NCI-H1436 (cell line): ENCODE results near the gene RNF112.
"Not testable (repeated sequence)": the region's sequence is repeated elsewhere in the genome, so short reads cannot be mapped to it uniquely, and the experiment has no call there.

Experiments used
- DNase-seq: peaks from one replicate; lab custom pipeline; 2025; lab: John Stamatoyannopoulos, UW

RNF112 gene

GRCh38 chr17:19414396-19415280, 3.6 kb downstream of the RNF112 start:
- no peak for DNase-seq

GRCh38 chr17:19415311-19415710, 4.3 kb downstream of the RNF112 start:
- DNase-seq = no peak

GRCh38 chr17:19415806-19416775, 5.1 kb downstream of the RNF112 start:
- no peak for DNase-seq

- no peak for DNase-seq
Measured at GRCh38 chr17:19417611-19418010, 6.6 kb downstream of the RNF112 start.

GRCh38 chr17:19418251-19418992, 7.4 kb downstream of the RNF112 start:
- no peak for DNase-seq

GRCh38 chr17:19421219-19421618, 10.2 kb downstream of the RNF112 start:
- no peak for DNase-seq

- no peak for DNase-seq
Measured at GRCh38 chr17:19421926-19422325, 10.9 kb downstream of the RNF112 start.

GRCh38 chr17:19424934-19425868, 14.2 kb downstream of the RNF112 start:
- no peak for DNase-seq

- DNase-seq = no peak
Measured at GRCh38 chr17:19426631-19427030, 15.6 kb downstream of the RNF112 start.

- DNase-seq = no peak
Measured at GRCh38 chr17:19431691-19432090, 20.7 kb downstream of the RNF112 start.

GRCh38 chr17:19433255-19433654, 22.2 kb downstream of the RNF112 start:
- no peak for DNase-seq

GRCh38 chr17:19433727-19434340, 22.8 kb downstream of the RNF112 start:
- no peak for DNase-seq

GRCh38 chr17:19440421-19440820, 29.4 kb downstream of the RNF112 start:
- DNase-seq = no peak

- not testable (repeated sequence) for DNase-seq
Measured at GRCh38 chr17:19441288-19441687, 30.3 kb downstream of the RNF112 start.

GRCh38 chr17:19442731-19443130, 31.7 kb downstream of the RNF112 start:
- no peak for DNase-seq

- no peak for DNase-seq
Measured at GRCh38 chr17:19443148-19443547, 32.1 kb downstream of the RNF112 start.

- no peak for DNase-seq
Measured at GRCh38 chr17:19445105-19445504, 34.1 kb downstream of the RNF112 start.

- DNase-seq = not testable (repeated sequence)
Measured at GRCh38 chr17:19446577-19446976, 35.5 kb downstream of the RNF112 start.

GRCh38 chr17:19447085-19447583, 36.1 kb downstream of the RNF112 start:
- DNase-seq = peak; percentile 90
